ENCODE results near the gene CD81. TPM values are rescaled to one million over a fixed set of nuclear protein-coding genes. Genes with fewer than 3 reads are reported as not detected.

The CD81 gene
- total RNA-seq, 1 experiment from 2014 or later = 183 TPM

DNA sequence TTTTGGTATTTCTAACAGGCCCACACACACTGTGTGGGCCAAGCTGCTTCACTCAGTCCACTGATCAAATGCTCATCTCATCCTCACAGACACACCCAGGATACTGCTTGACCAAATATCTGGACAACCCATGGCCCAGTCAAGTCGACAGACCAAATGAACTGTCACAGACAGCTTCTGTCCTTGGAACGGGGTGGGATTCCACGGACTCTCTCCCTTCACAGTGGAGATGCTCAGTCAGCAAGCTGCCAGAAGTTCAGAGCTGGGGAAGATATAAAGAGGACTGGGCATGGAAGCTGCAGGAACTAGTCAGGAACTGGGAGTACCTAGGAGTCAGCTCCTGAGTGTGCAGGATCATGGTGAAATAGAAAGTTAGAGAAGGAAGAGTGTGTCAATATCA lies 34.6 kb upstream of the CD81 start:
- H3K4me3 Mint-ChIP-seq (ENCODE audit: unreplicated experiment) = no peak overlapping the region
- ChIA-PET CTCF (interaction anchor here (0.6 to 0.7 kb wide), 2 partner anchors 58 to 135 kb away, joined by 3 to 4 read pairs; partner anchors contain the start of gene TSSC4), POLR2A (no interaction called here)
- no peaks in the 10 kb centered on the region for H3K36me3 Mint-ChIP-seq (ENCODE audit: insufficient read depth, unreplicated experiment)
- no peak overlapping the region for H3K27ac Mint-ChIP-seq (ENCODE audit: low read depth, unreplicated experiment)
- H3K4me1 Mint-ChIP-seq (ENCODE audit: insufficient read depth, unreplicated experiment) = no peaks in the 10 kb centered on the region
- intact Hi-C loops (cut with micrococcal nuclease) = no loop called here
- TF ChIP-seq, protein P1, sequence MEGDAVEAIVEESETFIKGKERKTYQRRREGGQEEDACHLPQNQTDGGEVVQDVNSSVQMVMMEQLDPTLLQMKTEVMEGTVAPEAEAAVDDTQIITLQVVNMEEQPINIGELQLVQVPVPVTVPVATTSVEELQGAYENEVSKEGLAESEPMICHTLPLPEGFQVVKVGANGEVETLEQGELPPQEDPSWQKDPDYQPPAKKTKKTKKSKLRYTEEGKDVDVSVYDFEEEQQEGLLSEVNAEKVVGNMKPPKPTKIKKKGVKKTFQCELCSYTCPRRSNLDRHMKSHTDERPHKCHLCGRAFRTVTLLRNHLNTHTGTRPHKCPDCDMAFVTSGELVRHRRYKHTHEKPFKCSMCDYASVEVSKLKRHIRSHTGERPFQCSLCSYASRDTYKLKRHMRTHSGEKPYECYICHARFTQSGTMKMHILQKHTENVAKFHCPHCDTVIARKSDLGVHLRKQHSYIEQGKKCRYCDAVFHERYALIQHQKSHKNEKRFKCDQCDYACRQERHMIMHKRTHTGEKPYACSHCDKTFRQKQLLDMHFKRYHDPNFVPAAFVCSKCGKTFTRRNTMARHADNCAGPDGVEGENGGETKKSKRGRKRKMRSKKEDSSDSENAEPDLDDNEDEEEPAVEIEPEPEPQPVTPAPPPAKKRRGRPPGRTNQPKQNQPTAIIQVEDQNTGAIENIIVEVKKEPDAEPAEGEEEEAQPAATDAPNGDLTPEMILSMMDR (IDR thresholded peaks at IDR 0.05; ENCODE audit: unreplicated experiment) = no peak
- no peaks in the 10 kb centered on the region for H3K9me3 Mint-ChIP-seq (ENCODE audit: unreplicated experiment)
- BruUV-seq (replicated peaks) = no TSS peak
- no peak for DNase-seq (ENCODE audit: unreplicated experiment)
- peaks cover 17% of the 10 kb centered on the region for H3K27me3 Mint-ChIP-seq (ENCODE audit: insufficient read depth, unreplicated experiment)

DNA sequence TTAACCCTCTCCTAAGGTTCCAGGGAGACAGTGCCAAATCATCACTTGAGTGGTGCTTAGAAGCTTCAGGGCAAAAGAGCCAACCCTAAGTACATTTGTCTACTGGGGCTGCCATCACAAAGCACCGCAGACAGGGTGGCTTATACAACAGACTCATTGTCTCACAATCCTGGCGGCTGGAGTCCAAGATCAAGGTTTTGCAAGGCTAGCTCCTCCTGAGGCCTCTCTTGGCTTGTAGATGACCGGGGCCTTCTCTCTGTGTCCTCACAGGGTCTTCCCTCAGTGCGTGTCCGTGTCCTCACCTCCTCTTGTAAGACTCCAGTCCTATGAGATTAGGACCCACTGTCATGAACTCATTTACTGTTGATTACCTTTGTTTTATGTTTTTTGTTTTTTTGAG lies 34.1 kb upstream of the CD81 start:
- Mint-ChIP-seq H3K4me1 (ENCODE audit: insufficient read depth, unreplicated experiment) (no peaks in the 10 kb centered on the region), H3K9me3 (ENCODE audit: unreplicated experiment) (peaks cover under 1% of the 10 kb centered on the region), H3K4me3 (ENCODE audit: unreplicated experiment) (no peak overlapping the region), H3K36me3 (ENCODE audit: insufficient read depth, unreplicated experiment) (no peaks in the 10 kb centered on the region), H3K27ac (ENCODE audit: low read depth, unreplicated experiment) (no peak overlapping the region), H3K27me3 (ENCODE audit: insufficient read depth, unreplicated experiment) (peaks cover 13% of the 10 kb centered on the region)
- ChIA-PET POLR2A (no interaction called here), CTCF (interaction anchor here (0.6 to 1.0 kb wide), 2 partner anchors 38 to 135 kb away, joined by 4 to 5 read pairs; no protein-coding TSS in a partner anchor)
- TF ChIP-seq, protein P1 (IDR thresholded peaks at IDR 0.05; ENCODE audit: unreplicated experiment) = no peak
- DNase-seq (ENCODE audit: unreplicated experiment) = no peak
- BruUV-seq (replicated peaks) = no TSS peak
- intact Hi-C loops (cut with micrococcal nuclease) = no loop called here

DNA sequence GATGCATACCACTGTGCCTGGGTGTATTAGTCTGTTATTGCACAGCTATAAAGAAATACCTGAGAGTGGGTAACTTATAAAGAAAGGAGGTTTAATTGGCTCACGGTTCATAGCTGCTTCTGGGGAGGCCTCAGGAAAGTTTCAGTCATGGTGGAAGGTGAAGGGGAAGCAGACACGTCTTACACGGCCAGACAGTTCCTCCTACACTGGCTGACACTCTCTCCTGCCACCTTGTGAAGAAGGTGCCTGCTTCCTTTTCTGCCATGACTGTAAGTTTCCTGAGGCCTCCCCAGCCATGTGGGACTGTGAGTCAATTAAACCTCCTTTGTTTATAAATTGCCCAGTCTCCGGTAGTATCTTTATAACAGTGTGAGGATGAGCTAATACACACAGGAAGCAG lies 33.6 kb upstream of the CD81 start:
- TF ChIP-seq, protein P1 (IDR thresholded peaks at IDR 0.05; ENCODE audit: unreplicated experiment) = no peak
- H3K4me3 Mint-ChIP-seq (ENCODE audit: unreplicated experiment) = no peak overlapping the region
- BruUV-seq (replicated peaks) = no TSS peak
- no peak overlapping the region for H3K27ac Mint-ChIP-seq (ENCODE audit: low read depth, unreplicated experiment)
- CTCF ChIA-PET = interaction anchor here (1.0 kb wide), 1 partner anchor 38 kb away, joined by 5 read pairs; no protein-coding TSS in a partner anchor
- H3K27me3 Mint-ChIP-seq (ENCODE audit: insufficient read depth, unreplicated experiment) = peaks cover 8% of the 10 kb centered on the region
- intact Hi-C loops (cut with micrococcal nuclease) = no loop called here
- POLR2A ChIA-PET = no interaction called here
- H3K36me3 Mint-ChIP-seq (ENCODE audit: insufficient read depth, unreplicated experiment) = no peaks in the 10 kb centered on the region
- peaks cover 6% of the 10 kb centered on the region for H3K9me3 Mint-ChIP-seq (ENCODE audit: unreplicated experiment)
- H3K4me1 Mint-ChIP-seq (ENCODE audit: insufficient read depth, unreplicated experiment) = no peaks in the 10 kb centered on the region
- DNase-seq (ENCODE audit: unreplicated experiment) = no peak

DNA sequence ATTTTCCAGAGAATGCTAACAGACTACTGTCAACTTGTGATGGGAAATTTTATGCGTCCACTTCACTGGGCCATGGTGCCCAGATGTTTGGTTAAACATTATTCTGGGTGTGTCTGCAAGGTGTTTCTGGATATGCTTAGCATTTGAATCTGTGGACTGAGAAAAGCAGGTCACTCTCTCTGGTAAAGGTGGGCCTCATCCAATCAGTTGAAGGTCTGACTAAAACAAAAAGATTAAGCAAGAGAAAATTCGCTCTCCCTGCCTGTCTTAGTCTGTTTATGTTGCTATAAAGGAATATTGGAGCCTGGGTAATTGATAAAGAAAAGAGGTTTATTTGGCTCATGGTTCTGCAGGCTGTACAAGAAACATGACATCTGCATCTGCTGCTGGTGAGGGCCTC lies 32.1 kb upstream of the CD81 start:
- DNase-seq (ENCODE audit: unreplicated experiment) = no peak
- ChIA-PET POLR2A (no interaction called here), CTCF (no interaction called here)
- TF ChIP-seq, protein P1 (IDR thresholded peaks at IDR 0.05; ENCODE audit: unreplicated experiment) = no peak
- Mint-ChIP-seq H3K4me1 (ENCODE audit: insufficient read depth, unreplicated experiment) (no peaks in the 10 kb centered on the region), H3K36me3 (ENCODE audit: insufficient read depth, unreplicated experiment) (no peaks in the 10 kb centered on the region), H3K9me3 (ENCODE audit: unreplicated experiment) (peaks cover 14% of the 10 kb centered on the region), H3K27me3 (ENCODE audit: insufficient read depth, unreplicated experiment) (no peaks in the 10 kb centered on the region), H3K27ac (ENCODE audit: low read depth, unreplicated experiment) (no peak overlapping the region), H3K4me3 (ENCODE audit: unreplicated experiment) (no peak overlapping the region)
- no TSS peak for BruUV-seq (replicated peaks)
- intact Hi-C loops (cut with micrococcal nuclease) = no loop called here
